Liver (tissue), 3 donors: ENCODE results near the gene GAD1.

Source experiments
- CTCF ChIP-seq: fragments of 150-350 bp; IDR thresholded peaks from 2 replicates; pipeline ENCODE4 v1.5.1; 2017; ENCODE audit warnings: improper control_type of control experiment, low read depth, low read length; ENCODE audit not compliant: missing input control
- EGR1 ChIP-seq, 2 donors: IDR thresholded peaks; 2 replicates each; pipeline ENCODE4 v1.6.1; 2016 to 2018; ENCODE audit warnings: antibody characterized with exemption in 2 of 2, low read depth in 2 of 2
- FOXA1 ChIP-seq: IDR thresholded peaks from 2 replicates; pipeline ENCODE4 v1.6.1; 2016; ENCODE audit warnings: antibody characterized with exemption
- GABPA ChIP-seq, 2 donors: IDR thresholded peaks in 1 of 2; conservative IDR thresholded peaks in 1 of 2; 2 replicates each; pipeline ENCODE4 v1.6.1; 2016; ENCODE audit warnings: antibody characterized with exemption in 2 of 2, mild to moderate bottlenecking in 1 of 2, moderate library complexity in 1 of 2
- HNF4A ChIP-seq, 2 donors: conservative IDR thresholded peaks; 2 replicates each; pipeline ENCODE4 v1.6.1; 2016; ENCODE audit warnings: antibody characterized with exemption in 2 of 2, mild to moderate bottlenecking in 2 of 2
- HNF4G ChIP-seq: IDR thresholded peaks from 2 replicates; pipeline ENCODE4 v1.6.1; 2016; ENCODE audit warnings: antibody characterized with exemption
- JUND ChIP-seq, 2 donors: IDR thresholded peaks; 2 replicates each; pipeline ENCODE4 v1.6.1; 2016; ENCODE audit warnings: antibody characterized with exemption in 2 of 2
- MAX ChIP-seq: IDR thresholded peaks from 2 replicates; pipeline ENCODE4 v1.6.1; 2016; ENCODE audit warnings: antibody characterized with exemption
- NR2F2 ChIP-seq: IDR thresholded peaks from 2 replicates; pipeline ENCODE4 v1.6.1; 2016; ENCODE audit warnings: antibody characterized with exemption
- RAD21 ChIP-seq, 2 donors: IDR thresholded peaks; 2 replicates each; pipeline ENCODE4 v1.6.1; 2016; ENCODE audit warnings: antibody characterized with exemption in 2 of 2, mild to moderate bottlenecking in 2 of 2
- SP1 ChIP-seq: IDR thresholded peaks from 2 replicates; pipeline ENCODE4 v1.6.1; 2018; ENCODE audit warnings: antibody characterized with exemption, mild to moderate bottlenecking
- TAF1 ChIP-seq: conservative IDR thresholded peaks from 2 replicates; pipeline ENCODE4 v1.6.1; 2016; ENCODE audit warnings: antibody characterized with exemption, mild to moderate bottlenecking
- TF ChIP-seq, protein P1 (sequence below): IDR thresholded peaks from 2 replicates; pipeline ENCODE4 v1.6.1; 2016; ENCODE audit warnings: antibody characterized with exemption, mild to moderate bottlenecking
- TF ChIP-seq, protein P2 (sequence below): IDR thresholded peaks from 2 replicates; pipeline ENCODE4 v1.6.1; 2016; ENCODE audit warnings: antibody characterized with exemption
- donor health status: healthy.
- donor health status: healthy.

DNA sequence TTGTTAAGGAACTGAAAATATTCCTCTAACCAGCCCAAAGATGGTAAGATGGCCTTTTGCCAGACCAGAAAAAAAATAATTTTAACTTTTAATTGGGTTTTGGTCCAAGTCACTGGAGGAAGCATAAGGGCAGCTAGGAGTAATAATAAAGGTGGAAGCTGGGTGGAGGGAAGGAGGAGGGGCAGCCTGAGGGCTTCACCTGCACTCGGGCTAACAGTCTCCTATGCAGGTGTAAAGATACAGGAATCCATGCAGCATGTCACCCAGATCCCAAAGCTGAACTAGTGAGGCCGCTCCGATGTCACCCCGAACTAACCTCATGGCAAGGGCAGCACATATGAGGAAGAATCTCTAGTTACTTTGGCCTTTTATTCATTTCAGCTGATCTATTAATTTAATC lies 75.2 kb downstream of the GAD1 start:
- TF ChIP-seq HNF4G (no peak), CTCF (no peak), RAD21 (IDR thresholded peaks at IDR 0.05) (no peak), HNF4A (conservative IDR thresholded peaks at IDR 0.05) (no peak), MAX (no peak), JUND (IDR thresholded peaks at IDR 0.05) (no peak), FOXA1 (no peak), GABPA (IDR thresholded peaks at IDR 0.05 in 1 of 2, conservative IDR thresholded peaks at IDR 0.05 in 1 of 2) (no peak), TAF1 (no peak), NR2F2 (no peak), EGR1 (IDR thresholded peaks at IDR 0.05; ENCODE audit: low read depth in 2 of 2) (no peak), SP1 (no peak)
- TF ChIP-seq, protein P1, sequence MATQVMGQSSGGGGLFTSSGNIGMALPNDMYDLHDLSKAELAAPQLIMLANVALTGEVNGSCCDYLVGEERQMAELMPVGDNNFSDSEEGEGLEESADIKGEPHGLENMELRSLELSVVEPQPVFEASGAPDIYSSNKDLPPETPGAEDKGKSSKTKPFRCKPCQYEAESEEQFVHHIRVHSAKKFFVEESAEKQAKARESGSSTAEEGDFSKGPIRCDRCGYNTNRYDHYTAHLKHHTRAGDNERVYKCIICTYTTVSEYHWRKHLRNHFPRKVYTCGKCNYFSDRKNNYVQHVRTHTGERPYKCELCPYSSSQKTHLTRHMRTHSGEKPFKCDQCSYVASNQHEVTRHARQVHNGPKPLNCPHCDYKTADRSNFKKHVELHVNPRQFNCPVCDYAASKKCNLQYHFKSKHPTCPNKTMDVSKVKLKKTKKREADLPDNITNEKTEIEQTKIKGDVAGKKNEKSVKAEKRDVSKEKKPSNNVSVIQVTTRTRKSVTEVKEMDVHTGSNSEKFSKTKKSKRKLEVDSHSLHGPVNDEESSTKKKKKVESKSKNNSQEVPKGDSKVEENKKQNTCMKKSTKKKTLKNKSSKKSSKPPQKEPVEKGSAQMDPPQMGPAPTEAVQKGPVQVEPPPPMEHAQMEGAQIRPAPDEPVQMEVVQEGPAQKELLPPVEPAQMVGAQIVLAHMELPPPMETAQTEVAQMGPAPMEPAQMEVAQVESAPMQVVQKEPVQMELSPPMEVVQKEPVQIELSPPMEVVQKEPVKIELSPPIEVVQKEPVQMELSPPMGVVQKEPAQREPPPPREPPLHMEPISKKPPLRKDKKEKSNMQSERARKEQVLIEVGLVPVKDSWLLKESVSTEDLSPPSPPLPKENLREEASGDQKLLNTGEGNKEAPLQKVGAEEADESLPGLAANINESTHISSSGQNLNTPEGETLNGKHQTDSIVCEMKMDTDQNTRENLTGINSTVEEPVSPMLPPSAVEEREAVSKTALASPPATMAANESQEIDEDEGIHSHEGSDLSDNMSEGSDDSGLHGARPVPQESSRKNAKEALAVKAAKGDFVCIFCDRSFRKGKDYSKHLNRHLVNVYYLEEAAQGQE, result no peak
- TF ChIP-seq, protein P2, sequence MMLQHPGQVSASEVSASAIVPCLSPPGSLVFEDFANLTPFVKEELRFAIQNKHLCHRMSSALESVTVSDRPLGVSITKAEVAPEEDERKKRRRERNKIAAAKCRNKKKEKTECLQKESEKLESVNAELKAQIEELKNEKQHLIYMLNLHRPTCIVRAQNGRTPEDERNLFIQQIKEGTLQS, result no peak
